Common myeloid progenitor, CD34-positive (primary cell): ENCODE data around the gene ATG4C.
A peak's percentile ranks its signal among the peaks of the same experiment; 100 is the strongest.
"Not testable (repeated sequence)": the region's sequence is repeated elsewhere in the genome, so short reads cannot be mapped to it uniquely, and the experiment has no call there.

ENCODE experiments used
- CTCF ChIA-PET: fragments of 350-600 bp; sonication (Branson Sonifier 250); formaldehyde crosslinking; loops from one replicate; lab custom pipeline; 2021; ENCODE audit warnings: antibody characterized with exemption; lab: Charles Lee
- POLR2A ChIA-PET: fragments of 350-600 bp; sonication (Branson Sonifier 250); formaldehyde crosslinking; loops from one replicate; lab custom pipeline; 2021; ENCODE audit warnings: antibody characterized with exemption; lab: Charles Lee
- DNase-seq, 3 donors: peaks; one replicate each; pipeline versions ENCODE4 v3.0.0 to v3.0.0-alpha.2; 2013
- H3K27ac ChIP-seq, 2 experiments: 1 replicate in 1 of 2; 2 replicates in 1 of 2; pipeline ENCODE4 v1.7.0; 2013; ENCODE audit warnings: inconsistent platforms in 2 of 2, low read length in 2 of 2, mild to moderate bottlenecking in 2 of 2, low read depth in 1 of 2, moderate library complexity in 1 of 2; ENCODE audit not compliant: severe bottlenecking in 2 of 2, insufficient read depth in 1 of 2, poor library complexity in 1 of 2
- H3K27me3 ChIP-seq, 5 experiments: replicated peaks in 2 of 5; 1 replicate in 3 of 5; 2 replicates in 2 of 5; pipeline versions ENCODE4 v1.6.1 to v1.7.0; 2013; ENCODE audit warnings: low read length in 4 of 5, mild to moderate bottlenecking in 2 of 5, moderate library complexity in 2 of 5, inconsistent platforms in 1 of 5; ENCODE audit not compliant: insufficient read depth in 5 of 5, control insufficient read depth in 4 of 5
- H3K36me3 ChIP-seq, 4 experiments: 1 replicate in 2 of 4; 2 replicates in 2 of 4; pipeline versions ENCODE4 v1.6.1 to v1.7.0; 2013; ENCODE audit warnings: low read length in 3 of 4, control low read depth in 1 of 4, mild to moderate bottlenecking in 1 of 4; ENCODE audit not compliant: control insufficient read depth in 4 of 4, insufficient read depth in 4 of 4
- H3K4me1 ChIP-seq, 4 experiments: 1 replicate in 3 of 4; 2 replicates in 1 of 4; pipeline versions ENCODE4 v1.6.1 to v1.7.1; 2013; ENCODE audit warnings: low read length in 3 of 4, mild to moderate bottlenecking in 3 of 4, control low read depth in 1 of 4, inconsistent platforms in 1 of 4, moderate library complexity in 1 of 4; ENCODE audit not compliant: control insufficient read depth in 4 of 4, insufficient read depth in 4 of 4; ENCODE audit errors: control extremely low read depth in 1 of 4
- H3K4me3 ChIP-seq, 7 experiments: 1 replicate in 4 of 7; 2 replicates in 3 of 7; pipeline versions ENCODE4 v1.5.1 to v1.7.0; 2013; ENCODE audit warnings: mild to moderate bottlenecking in 7 of 7, low read length in 6 of 7, moderate library complexity in 6 of 7, inconsistent platforms in 2 of 7, low read depth in 2 of 7, control low read depth in 1 of 7; ENCODE audit not compliant: insufficient read depth in 4 of 7, control insufficient read depth in 1 of 7; ENCODE audit errors: extremely low read depth in 1 of 7
- H3K9me3 ChIP-seq, 5 experiments: 1 replicate in 4 of 5; 2 replicates in 1 of 5; pipeline versions ENCODE4 v1.6.1 to v1.7.1; 2013; ENCODE audit warnings: low read length in 4 of 5, mild to moderate bottlenecking in 2 of 5, inconsistent platforms in 1 of 5, low read depth in 1 of 5, moderate library complexity in 1 of 5; ENCODE audit not compliant: control insufficient read depth in 4 of 5, insufficient read depth in 2 of 5; ENCODE audit errors: control extremely low read depth in 1 of 5
- WGBS: methylation state at CpG from one replicate; pipeline ENCODE4 v1.1.5; 2013; ENCODE audit not compliant: insufficient coverage; 5-methylcytosine and 5-hydroxymethylcytosine counted together

ATG4C gene

GRCh38 chr1:62781841-62782543, 1.9 kb upstream of the ATG4C start:
- WGBS = 0% methylated on average over 1 of the region's 3 CpGs
- peak in 2 of 3 donors; percentile 33 to 39 for DNase-seq
- H3K27ac ChIP-seq = no peak overlapping the region
- ChIA-PET POLR2A (no interaction called here), CTCF (no interaction called here)
- no peaks in the 10 kb centered on the region for H3K36me3 ChIP-seq
- H3K4me3 ChIP-seq = peak overlapping the region in 1 of 7 experiments; percentile 23
- no peaks in the 10 kb centered on the region for H3K9me3 ChIP-seq
- no peaks in the 10 kb centered on the region for H3K27me3 ChIP-seq
- peaks cover 3 to 22% (median 13%) of the 10 kb centered on the region in 4 experiments for H3K4me1 ChIP-seq

DNA sequence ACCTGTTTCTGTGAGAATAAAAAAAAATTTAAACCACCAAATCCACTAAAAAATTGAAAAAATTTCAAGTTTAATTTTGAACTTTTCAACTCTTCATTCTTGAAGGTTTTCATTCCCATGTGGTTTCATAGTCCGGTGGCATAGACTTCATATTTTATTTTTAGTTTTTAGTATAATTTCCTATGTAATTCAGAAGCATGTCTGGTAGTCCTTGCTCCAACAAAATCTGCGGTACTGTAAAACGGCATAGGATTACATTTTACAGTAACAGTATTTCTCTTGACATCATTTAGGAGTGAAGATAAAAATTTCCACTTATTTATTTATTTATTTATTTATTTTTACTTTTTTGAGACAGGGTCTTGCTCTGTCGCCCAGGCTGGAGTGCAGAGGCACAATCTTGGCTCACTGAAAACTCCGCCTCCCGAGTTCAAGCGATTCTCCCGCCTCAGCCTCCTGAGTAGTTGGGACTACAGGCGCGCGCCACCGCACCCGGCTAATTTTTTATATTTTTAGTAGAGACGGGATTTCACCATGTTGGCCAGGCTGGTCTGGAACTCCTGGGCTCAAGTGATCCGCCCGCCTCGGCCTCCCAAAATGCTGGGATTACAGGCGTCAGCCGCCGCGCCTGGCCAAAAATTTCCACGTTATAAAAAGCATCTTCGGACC, 1.3 kb upstream of the ATG4C start:
- CTCF ChIA-PET, POLR2A ChIA-PET, H3K9me3 ChIP-seq, H3K36me3 ChIP-seq, H3K27me3 ChIP-seq, H3K27ac ChIP-seq, DNase-seq: not testable (repeated sequence)
- H3K4me1 ChIP-seq = peaks cover 3 to 22% (median 13%) of the 10 kb centered on the region in 4 experiments
- WGBS = 96% methylated on average over 17 of the region's 23 CpGs
- peak overlapping the region in 4 of 7 experiments; percentile 23 to 99 (median 95) for H3K4me3 ChIP-seq

DNA sequence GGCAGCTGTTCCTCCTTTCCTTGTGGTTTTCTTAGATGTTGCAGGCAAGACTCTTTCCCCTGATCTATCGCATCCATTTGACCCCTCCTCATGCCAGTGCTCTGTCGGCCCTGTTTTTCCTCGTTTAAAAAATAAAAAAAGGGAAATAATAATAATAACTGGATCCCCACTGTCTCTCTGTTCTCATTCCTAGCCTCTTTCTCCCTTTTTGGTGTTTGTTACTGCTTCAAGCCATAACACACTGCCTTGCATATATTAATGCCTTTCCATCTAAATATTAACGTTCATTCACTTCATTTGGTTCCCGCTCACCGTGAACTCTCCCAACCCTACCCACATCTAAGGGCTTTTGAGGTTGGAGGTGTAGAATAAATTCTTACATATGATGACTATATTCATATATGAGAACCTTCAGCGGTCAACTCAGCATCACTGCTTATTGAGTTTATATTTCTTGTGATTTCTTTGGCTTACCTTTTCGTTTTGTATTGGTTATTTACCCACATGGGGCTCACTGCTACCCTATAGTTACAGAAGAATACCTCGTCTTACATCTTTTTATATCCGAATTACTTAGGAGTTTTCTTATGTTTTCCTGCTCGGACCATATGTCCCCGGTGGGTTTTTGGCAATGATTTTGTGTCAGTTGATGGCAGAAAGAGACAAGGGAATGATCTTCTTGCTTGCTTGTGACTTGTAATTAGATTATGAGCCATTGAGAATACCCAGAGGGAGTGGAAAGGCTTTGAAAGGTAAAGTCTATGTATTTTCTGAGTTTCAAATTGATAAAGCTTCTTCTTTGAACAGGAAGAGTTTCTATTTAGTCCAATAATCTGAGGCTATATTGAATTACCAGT, 805 bp downstream of the ATG4C start:
- CTCF ChIA-PET = interaction anchor here (1.5 kb wide), 1 partner anchor 12 kb away, joined by 6 read pairs; no protein-coding TSS in a partner anchor
- DNase-seq = peak in 1 of 3 donors; percentile 21
- Histone ChIP-seq H3K27me3 (no peaks in the 10 kb centered on the region), H3K9me3 (no peaks in the 10 kb centered on the region), H3K4me3 (peak overlapping the region; percentile 79 to 99 (median 96)), H3K27ac (peak overlapping the region; percentile 90 to 97), H3K4me1 (peaks cover 3 to 22% (median 13%) of the 10 kb centered on the region in 4 experiments), H3K36me3 (no peaks in the 10 kb centered on the region)
- 76% methylated on average over 3 of the region's 12 CpGs for WGBS
- POLR2A ChIA-PET = interaction anchor here (0.5 to 1.4 kb wide), 2 partner anchors 11 to 33 kb away, joined by 3 read pairs; no protein-coding TSS in a partner anchor

DNA sequence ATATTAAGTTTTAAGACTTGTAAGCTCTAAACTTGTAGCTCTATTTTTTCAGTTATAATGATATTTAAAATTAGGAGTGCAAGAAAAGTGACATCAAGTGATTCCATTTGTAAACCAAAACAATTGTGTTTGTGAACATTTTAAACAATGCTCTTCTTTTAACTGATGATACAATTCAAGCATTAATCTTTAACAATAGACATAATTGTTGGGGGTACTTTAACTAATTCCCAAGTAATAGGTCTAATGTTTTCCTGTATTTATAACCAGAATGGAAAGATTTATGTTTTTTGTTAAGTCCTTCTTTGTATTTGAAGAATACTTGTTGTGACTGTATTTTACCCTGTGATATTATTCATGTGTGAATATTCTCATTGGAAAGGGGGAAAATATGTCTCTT, 6.8 kb downstream of the ATG4C start:
- Histone ChIP-seq H3K4me3 (no peak overlapping the region), H3K36me3 (no peaks in the 10 kb centered on the region), H3K9me3 (no peaks in the 10 kb centered on the region), H3K27me3 (no peaks in the 10 kb centered on the region), H3K27ac (no peak overlapping the region), H3K4me1 (peaks cover 3 to 25% (median 10%) of the 10 kb centered on the region in 4 experiments)
- CTCF ChIA-PET = no interaction called here
- no peak for DNase-seq
- POLR2A ChIA-PET = no interaction called here

DNA sequence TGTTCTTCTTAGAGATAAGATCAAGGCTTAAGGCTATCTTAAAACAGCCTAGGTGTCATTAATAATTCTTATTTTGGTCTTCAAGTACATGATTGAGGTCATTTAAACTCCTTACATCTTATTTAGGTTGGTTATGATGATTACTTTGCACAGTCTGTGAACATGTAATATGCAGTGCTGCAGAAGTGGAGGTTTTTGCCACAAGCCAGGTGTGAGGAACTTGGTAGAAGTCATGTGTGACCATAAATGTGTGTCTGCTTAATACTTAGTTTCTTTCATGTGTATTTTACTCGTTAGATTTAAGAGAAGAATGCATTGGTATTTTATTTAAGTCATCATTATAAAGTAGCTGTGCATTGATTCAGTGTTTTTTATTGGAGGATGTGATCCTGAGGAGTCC, 10.1 kb downstream of the ATG4C start:
- no CpG with 5 or more reads among the region's 1 CpG for WGBS
- peaks cover 11 to 41% (median 19%) of the 10 kb centered on the region in 4 experiments for H3K4me1 ChIP-seq

GRCh38 chr1:62796221-62796620, 12.3 kb downstream of the ATG4C start:
- POLR2A ChIA-PET = interaction anchor here (1.5 kb wide), 1 partner anchor 12 kb away, joined by 3 read pairs; the partner anchor contains the start of gene ATG4C
- Histone ChIP-seq H3K9me3 (no peaks in the 10 kb centered on the region), H3K36me3 (no peaks in the 10 kb centered on the region), H3K4me1 (peaks cover 18 to 60% (median 31%) of the 10 kb centered on the region in 4 experiments), H3K27ac (peak overlapping the region; percentile 77 to 94), H3K4me3 (no peak overlapping the region), H3K27me3 (no peaks in the 10 kb centered on the region)
- CTCF ChIA-PET = interaction anchor here (2.0 kb wide), 1 partner anchor 10 kb away, joined by 6 read pairs; no protein-coding TSS in a partner anchor
- DNase-seq = peak; percentile 60 to 84 (median 77)

More for the DNA sequence above, 10.1 kb downstream of the ATG4C start:
- H3K27me3 ChIP-seq = no peaks in the 10 kb centered on the region
- no peak overlapping the region for H3K4me3 ChIP-seq
- peak in 2 of 3 donors; percentile 40 to 57 for DNase-seq
- no peaks in the 10 kb centered on the region for H3K9me3 ChIP-seq
- CTCF ChIA-PET = no interaction called here
- POLR2A ChIA-PET = no interaction called here
- H3K27ac ChIP-seq = peak overlapping the region in 1 of 2 experiments; percentile 11
- H3K36me3 ChIP-seq = no peaks in the 10 kb centered on the region
